ENCODE results near the gene HDAC4. TPM values are rescaled to one million over a fixed set of nuclear protein-coding genes. Genes with fewer than 3 reads are reported as not detected.

Gene HDAC4
- polyA plus RNA-seq, 10 donors, result 10.2 to 15.4 (median 11.9) TPM

DNA sequence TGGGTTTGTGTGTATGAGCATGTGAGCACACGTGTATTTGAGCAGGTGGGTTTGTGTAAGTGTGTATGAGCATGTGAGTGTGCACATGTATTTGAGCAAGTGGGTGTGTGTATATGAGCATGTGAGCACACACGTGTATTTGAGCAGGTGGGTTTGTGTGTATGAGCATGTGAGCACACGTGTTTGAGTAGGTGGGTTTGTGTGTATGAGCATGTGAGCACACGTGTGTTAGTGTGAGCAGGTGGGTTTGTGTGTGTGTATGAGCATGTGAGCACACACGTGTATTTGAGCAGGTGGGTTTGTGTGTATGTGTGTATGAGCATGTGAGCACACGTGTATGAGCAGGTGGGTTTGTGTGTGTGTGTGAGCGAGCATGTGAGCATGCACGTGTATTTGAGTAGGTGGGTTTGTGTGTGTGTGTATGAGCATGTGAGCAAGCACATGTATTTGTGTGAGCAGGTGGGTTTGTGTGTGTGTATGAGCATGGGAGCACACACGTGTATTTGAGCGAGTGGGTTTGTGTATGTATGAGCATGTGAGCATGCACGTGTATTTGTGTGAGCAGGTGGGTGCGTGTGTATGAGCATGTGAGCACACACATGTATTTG is 383.2 kb downstream of the HDAC4 start:
- DNase-seq, result no peak

DNA sequence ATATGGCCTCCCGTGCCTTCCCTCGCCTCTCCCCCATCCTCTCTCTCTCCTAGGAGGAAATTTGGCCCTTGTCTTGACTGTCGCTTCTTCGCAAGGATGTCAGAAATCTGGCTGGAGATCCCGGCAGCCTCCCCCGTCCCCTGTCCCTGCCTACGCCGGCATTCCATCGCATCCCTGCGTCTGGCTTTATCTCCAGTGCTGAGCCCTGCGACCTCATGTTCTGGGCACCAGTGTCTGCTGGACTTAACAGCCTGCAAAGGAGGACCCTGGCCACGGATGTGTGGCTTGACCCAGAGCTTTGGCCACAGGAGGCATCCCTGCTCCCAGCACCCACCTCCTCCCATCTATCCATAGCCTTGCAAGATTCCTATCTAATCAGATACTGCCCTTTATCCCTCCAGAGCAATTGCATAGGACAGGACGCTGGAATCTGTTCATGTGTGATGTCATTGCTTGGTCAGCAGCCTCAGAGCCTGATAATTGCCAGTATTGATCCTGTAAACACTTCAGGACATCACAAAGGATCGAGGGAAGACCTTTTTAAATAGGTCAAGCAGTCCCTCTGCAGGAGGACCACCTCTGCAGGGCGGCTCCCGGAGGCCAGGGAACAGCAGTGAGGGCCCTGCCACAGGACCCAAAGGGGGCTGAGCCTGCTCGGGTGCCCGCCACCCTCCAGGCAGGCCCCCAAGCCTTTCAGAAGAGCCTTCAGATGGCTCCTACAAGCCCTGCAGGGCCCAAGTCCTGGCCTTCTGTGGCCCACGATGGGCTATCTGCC is 384.7 kb downstream of the HDAC4 start:
- no peak for DNase-seq

DNA sequence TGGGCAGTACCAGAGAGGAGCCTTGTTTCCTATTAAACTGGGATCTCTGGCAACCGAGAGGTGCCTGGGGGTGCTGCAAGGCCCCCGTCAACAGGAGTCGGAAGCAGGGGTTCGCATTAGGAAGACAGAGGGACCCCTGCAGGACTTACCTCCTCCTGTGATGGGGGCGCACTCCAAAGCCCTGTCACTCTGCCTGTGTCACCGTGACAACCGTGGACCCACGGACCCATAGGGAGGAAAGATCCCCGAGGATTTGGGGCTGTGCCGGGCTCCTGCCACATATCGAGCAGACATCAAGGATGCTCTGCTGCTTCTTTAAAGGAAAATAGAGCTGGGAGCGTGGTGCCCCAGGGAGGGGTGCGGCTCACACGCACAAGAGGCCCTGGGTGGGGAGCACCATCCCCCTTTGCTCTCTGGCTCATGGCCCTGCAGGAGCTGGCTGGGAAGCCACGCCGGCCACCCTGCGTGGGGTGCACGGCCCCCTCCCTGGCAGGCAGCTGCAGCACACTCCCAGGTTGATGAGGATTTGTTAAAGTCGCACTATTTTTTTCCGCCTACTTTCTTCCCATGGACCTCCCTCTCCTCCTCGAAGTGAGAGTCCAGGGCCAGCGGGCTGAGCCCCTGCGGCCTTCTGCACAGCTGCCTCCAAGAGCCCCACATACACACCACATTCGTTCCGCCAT is 385.5 kb downstream of the HDAC4 start:
- DNase-seq, result peak in 2 of 3 donors; percentile 44 to 79

DNA sequence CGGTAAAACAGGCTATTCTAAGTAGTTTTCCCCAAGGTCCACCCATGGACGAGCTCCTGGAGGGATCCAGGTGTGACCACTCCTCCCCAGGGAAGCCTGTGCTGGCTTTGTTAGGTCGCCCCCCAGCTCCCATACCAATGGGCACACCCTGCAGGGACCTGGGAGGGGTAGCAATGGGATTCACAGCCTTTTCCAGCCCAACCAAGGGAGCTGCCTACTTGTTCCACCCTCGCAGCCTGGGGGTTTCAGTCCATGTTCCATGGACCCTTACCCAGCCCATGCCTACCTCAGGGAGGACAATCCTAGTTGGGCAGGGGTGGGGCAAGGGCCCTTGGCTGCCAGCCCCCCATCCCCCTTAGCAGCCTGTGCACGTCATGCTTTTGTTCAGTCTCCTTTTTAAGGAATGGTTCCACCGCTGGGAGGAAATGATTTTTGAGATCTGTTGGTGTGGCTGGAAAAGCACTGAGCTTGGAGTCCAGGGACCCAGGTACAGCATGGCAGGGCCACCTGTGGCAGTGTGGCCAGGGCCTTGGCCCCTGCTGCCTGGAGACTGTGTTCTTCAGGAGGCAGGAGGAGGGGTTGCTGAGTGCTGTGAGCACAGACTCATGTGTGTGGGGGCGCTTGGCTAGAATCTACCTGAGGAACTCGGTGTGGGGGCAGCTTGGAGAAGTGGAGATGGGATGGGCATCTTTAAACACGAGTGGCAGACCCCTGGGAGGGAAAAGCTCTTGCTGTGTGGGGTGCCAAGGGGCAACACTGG is 386.2 kb downstream of the HDAC4 start:
- no peak for DNase-seq

DNA sequence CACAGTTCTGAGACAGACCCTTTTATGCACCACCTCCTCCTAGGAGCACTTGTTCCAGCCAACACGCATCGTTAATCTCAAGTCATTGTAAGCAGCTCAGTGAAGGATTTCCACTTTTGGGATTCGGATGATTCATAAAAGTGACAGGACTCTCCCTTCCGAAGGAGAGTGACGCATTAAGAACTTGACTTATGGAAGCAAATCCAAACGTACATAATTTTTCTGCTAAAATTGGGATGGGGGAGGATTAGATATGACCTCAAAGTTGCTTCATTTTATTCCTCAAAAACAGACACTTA is 387.2 kb downstream of the HDAC4 start:
- DNase-seq, result no peak

DNA sequence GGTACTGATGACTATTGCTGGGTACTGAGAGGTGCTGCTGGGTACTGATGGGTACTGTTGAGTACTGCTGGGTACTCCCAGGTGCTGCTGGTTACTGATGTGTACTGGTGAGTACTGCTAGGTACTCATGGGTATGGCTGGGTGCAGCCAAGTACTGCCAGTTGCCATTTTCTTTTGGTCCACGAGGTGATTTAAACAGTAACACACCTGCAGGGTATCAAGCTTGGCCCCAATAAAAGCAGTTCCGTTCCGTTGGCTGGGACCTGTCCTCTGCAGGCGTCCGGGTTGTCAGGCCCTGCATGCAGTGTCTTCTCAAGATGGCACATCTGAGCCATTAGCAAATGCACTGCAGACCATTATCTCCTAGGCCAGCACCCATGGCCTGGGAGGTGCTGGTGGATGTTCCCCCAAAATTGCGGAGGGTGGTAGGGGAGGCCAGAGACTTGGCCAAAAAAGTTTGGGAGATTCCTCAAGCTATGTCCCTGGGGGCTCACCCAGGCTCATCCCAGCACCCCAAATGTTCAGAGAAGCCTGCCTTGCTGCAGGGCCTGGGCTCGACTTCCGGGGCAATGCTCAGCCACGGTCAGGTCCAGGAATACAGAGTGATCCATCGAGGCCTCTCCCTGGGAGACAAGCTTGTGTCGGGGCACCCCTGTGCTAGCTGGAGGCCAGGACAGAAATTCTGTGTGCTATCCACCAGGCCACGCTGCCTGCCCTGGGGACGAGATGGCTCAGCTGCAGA is 387.7 kb downstream of the HDAC4 start:
- DNase-seq, result no peak

DNA sequence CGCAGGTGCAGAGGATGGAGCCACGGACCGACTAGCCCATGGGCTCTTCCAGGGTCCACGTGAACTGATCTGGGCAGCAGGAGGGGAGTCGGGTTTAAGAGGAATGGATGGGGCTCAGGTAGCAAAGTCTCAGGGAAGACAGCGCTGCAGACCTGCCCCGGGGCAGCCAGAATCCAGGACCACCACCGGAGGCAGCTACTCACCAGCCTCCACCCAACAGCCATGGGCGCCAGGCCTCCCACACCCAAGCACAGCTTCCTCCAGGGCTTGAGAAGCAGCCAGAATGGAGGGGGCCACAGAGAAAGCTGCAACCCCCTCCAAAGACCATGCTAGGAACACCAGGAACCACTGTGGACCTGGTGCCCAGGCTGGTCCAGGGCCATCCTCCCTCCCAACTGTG is 388.6 kb downstream of the HDAC4 start:
- no peak for DNase-seq

DNA sequence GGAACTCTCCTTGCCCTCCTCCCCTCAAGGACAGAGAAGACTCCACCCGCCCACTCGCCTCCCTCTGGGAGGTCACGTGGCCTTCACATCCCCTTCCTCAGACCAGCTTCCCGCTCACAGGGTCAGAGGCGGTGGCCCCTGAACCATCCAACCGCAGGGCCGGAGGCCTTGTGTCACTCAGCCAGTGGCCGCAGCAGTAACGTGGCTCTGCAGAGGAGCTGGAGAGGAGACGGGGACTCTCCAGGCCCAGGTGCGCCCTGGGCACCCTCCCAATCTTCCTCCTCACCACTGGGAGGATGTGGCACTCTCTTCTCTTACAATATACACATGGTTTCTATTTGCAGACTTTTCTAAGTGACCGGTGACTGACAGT is 391.2 kb downstream of the HDAC4 start:
- no peak for DNase-seq

DNA sequence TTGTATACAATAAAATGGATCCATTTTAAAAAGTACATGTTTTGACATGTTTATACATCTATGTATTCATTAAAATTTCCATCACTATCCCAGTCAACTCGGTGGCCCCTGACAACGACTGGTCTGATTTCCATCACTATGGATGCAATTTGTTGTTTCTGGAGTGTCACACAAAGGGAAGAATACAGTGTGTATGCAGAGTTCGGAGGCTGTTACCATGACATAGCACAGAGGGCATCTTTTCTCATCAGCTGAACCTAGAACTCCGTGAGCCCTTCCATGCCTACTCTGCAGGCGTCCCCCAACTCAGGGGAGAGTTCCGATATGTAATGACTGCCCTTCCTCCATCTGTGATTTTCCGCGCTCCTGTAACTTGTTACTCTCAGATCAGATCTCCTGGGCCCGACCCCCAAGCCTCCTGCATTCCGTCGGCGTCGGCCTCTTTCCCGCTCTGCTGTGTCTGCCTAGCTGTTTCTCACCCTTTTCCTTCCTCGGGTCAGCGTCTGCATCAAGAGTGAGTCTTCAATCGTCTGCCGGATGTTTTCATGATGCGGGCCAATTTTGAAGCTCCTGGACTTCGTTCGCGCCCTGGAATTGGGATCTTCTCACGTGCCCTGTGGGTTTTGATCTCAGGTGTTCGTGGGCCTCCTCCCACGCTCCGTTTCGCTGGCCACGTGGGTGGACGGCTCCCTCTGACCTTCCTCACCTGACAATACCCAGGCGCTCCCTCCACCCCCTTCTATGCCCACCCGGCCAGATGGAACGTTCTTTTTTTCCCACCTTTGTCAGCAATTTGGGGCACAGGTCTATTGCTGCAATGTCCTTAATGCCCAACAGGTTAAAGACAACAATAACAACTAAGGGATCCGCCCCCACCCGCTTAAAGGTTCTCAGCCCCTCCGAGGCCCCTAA is 391.9 kb downstream of the HDAC4 start:
- no peak for DNase-seq

DNA sequence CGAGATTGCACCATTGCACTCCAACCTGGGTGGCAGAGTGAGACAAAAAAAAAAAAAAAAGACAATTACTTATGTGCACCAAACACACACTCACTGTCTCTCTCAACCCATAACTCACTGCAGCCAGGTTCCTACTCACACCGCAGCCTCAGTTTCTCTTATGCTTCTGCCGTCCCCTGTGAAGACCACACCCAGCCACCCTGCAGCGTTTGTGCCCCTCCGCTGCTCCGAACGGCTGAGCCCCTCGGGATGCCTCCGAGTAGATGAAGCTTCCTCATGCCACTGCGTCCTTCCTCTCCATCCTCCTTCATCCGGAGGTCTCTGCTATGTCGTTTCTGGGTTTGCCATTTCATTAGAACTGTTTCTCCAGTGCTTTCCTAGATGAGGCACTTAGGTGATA is 392.8 kb downstream of the HDAC4 start:
- DNase-seq, result no peak

DNA sequence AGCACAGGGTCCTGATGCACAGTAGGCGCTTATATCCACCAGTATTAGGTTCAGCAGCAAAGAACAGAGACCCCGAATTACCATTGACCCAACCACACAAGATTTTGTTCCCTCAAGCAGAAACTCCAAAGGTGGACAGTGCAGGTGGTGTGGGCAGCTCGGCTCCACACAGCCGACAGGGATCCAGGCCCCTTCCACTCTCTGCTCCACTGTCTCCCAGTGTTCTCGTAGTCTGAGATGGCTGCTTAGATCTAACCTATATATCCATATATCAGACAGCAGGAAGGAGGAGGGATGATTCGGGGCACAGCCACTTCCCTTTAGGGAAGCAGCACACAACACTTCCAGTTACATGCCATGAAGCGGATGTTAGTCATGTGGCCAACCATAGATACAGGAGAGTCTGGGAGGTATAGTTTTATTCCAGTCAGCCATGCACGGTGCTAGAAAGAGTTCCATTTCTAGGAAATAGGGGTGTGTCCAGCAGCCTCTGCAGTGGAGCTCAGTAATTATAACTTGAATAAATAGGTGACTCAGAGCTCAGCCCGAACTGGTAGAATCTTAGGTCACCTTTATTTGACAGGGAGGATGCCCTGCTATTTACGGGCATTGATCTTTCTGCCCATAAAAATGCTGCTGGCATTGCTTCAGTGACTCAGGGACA is 394.1 kb downstream of the HDAC4 start:
- DNase-seq, result no peak

DNA sequence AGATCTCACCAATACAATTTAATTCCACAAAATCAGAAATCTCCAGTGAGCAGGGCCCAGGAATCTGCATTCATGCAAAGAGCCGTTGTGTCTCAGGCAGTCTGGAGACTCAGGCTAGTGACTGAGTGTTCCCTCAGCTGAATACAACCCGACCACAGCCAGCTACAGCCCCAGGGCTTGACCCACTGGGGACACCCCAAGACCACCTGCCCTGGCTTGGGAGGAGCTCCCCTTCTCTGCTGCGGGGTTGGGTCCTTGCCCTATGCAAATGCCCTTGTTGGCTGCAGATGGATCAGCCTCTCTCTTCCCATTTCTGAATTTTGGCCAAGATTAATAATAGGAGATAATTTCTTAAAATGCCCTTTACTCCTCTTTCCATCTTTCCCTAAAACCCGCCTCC is 395.2 kb downstream of the HDAC4 start:
- no peak for DNase-seq

DNA sequence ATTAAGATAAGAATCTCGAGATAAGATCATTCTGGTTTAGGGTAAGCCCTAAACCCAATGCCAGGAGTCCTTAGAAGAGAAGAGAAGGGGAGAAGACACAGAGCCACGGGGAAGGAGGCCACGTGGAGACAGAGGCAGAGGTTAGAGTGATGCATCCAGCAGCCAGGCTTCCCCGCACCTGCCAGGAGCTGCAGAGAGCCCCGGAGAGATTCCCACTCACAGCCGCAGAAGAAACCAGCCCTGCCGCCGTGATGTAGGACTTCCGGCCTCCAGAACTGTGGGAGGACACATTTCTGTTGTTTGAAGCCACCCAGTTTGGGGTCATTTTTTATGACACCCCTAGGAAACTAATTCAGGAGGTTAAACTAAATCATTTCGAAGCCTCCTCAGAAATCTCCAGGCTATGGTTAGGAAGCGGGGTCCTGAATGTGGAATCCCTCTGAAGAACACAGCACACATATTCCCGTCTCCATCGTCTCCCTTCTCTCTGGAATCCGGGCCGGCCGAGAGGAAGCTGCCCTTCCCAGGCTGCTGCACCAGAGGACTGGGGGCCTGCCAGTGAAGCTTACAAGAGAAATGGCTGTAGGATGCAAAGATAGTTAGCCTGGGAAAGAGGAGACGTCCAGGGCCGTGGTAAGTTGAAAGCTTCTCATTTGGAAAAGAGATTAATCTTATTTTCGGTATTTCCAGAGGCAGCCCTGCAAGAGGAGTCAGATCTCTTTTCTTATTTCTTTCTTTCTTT is 396.4 kb downstream of the HDAC4 start:
- peak in 1 of 3 donors; percentile 57 for DNase-seq

DNA sequence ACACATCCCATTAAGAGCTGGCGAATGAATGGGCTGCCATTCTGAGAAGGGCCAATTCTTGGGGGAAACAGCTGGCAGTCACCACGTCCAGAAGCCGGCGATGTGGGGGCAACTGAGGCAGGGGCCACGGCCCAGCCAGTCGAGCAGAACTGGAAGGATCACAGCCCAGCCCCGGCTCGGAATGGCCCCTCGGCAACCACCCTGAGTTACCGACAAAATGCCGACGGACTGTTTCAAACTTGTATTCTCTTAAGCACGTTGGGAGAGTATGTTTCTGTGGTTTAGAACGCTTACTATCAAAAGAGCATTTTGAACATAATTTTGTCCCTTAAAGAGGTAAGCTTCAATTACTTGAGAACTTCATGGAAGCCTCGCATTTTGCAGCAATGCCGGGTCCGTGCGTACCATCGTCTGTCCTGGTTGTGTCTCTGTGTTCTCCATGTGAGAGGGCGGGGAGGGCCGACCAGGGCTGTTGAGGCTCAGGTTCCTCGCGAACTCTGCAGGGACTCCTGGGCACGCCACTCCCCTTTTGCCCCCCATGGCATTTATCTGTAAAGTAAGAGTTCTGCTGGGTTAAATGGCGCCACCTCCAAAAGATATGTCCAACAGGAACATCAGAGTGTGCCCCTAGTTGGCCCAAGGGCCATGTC is 397.1 kb downstream of the HDAC4 start:
- DNase-seq, result no peak

DNA sequence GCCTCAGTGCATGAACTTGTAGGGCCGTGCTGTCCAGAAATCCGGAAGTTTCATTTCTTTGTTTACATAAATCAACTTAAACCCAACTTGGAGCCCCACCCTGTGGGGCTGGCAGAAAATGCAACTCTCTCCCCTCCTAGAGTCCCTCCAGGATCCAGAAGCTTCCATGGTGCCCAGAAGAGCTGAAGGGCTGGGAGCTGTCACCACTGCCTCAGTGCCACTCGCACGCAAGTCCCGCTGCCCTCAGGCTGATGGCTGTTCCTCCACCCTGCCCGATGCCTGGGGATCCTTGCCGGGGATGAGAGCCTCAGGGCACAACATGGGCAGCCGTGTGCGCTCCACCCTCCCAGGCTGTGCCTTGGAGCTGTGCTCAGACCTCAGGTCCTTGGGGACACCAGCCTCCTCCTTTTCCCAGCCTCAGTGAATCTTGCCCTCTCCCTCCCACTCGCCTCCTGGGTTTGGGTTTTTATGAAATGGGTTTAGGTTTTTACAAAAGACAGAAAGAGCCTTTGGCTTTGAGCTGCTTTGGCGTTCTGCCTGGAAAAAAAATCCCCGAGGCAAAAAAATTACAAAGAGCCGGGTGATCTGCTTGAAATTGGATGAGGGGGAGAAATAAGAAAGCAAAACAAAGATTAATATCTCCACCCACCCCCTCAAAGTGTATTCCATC is 397.7 kb downstream of the HDAC4 start:
- peak; percentile 59 to 89 (median 83) for DNase-seq

DNA sequence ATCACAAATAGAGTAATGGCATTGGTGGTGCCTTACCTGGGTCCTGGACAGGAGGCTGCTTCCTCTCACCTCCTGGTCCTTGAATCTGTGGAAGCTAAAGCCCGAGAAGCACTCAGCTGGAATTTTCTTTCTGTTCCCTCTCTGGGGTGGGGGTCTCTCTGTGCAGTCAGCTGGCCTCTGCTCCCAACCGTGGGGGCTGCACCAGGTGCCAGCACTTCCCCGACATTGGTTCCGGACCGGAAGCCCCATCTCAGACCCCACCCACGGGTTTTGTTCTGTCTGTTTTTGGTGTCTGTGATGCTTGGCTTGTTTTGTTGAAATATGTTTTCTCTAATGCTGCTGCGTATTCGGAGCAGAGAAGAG is 398.2 kb downstream of the HDAC4 start:
- DNase-seq, result no peak

DNA sequence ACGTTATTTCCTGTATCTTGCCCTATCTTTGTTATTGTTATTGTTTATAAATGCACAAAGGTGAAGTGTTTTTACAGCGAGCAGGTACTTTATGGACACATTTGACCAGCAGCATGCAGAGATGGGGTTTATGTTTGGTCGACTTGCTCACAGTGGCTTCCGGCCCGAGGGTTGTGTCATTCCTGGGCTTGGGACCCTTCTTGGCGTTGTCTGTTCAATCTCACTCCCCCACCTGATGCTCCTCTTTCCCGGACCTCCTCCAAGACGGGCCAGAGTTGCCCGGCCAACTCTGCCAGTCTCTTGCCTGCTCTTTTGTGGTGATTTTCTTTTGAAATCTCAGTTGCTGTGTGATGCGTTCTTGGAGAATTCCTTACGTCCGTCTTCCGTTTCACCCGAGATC is 399.0 kb downstream of the HDAC4 start:
- no peak for DNase-seq

DNA sequence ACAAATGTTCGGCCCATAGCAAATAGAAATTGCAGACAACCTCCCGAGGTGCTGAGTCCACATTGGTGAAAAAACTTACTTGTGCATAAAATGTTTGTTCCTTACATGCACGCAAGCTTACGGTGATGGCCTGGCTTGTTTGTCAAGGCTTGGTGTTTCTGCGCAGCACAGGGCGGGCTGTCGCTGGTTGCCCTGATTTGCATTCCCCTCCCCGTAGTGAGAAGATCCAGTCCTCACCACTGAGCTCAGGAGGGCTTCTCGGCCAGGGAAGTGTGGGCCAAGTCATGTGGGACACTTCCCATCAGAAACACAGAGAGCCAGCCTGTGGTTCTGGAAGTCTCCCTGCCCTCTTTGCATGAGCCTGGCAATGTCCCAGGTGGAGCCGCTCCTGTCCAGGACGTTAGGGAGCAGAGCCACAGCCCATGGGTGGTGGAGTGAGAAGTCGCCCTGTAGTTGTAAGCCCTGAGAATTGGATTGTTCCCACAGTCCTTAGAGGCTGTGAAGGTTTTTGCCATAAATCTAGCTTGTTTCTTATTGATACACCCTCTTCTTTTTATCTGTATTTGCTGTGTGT is 400.2 kb downstream of the HDAC4 start:
- no peak for DNase-seq
